Activated CD8-positive, alpha-beta memory T cell treated with anti-CD3 and anti-CD28 coated beads, Interleukin-2, amount 50 U/mL, for 48 hours (primary cell): ENCODE data around the gene SMYD3.
"Not testable (repeated sequence)": the region's sequence is repeated elsewhere in the genome, so short reads cannot be mapped to it uniquely, and the experiment has no call there.

Source experiments
- DNase-seq: peaks from one replicate; pipeline ENCODE4 v3.0.0-alpha.2; 2020

The SMYD3 gene

GRCh38 chr1:245773344-245773743, 733.7 kb downstream of the SMYD3 start:
- DNase-seq, result no peak

- DNase-seq, result no peak
These were observed 734.3 kb downstream of the SMYD3 start for GRCh38 chr1:245772739-245773138.

- no peak for DNase-seq
These were observed 734.8 kb downstream of the SMYD3 start for GRCh38 chr1:245772325-245772724.

- DNase-seq, result no peak
These were observed 735.4 kb downstream of the SMYD3 start for GRCh38 chr1:245771511-245772281.

GRCh38 chr1:245770156-245770555, 736.9 kb downstream of the SMYD3 start:
- no peak for DNase-seq

GRCh38 chr1:245768596-245768995, 738.5 kb downstream of the SMYD3 start:
- DNase-seq, result no peak

- no peak for DNase-seq
These were observed 741.7 kb downstream of the SMYD3 start for GRCh38 chr1:245765230-245766000.

GRCh38 chr1:245763873-245764331, 743.2 kb downstream of the SMYD3 start:
- DNase-seq, result no peak

- no peak for DNase-seq
These were observed 744.6 kb downstream of the SMYD3 start for GRCh38 chr1:245762396-245762910.

GRCh38 chr1:245760301-245760700, 746.8 kb downstream of the SMYD3 start:
- no peak for DNase-seq

- DNase-seq, result no peak
These were observed 752.6 kb downstream of the SMYD3 start for GRCh38 chr1:245754463-245754961.

GRCh38 chr1:245753807-245754206, 753.3 kb downstream of the SMYD3 start:
- DNase-seq, result no peak

GRCh38 chr1:245752561-245752960, 754.5 kb downstream of the SMYD3 start:
- no peak for DNase-seq

GRCh38 chr1:245751726-245752470, 755.2 kb downstream of the SMYD3 start:
- DNase-seq, result no peak

- DNase-seq, result no peak
These were observed 756.0 kb downstream of the SMYD3 start for GRCh38 chr1:245751116-245751515.

- DNase-seq, result no peak
These were observed 756.8 kb downstream of the SMYD3 start for GRCh38 chr1:245750261-245750660.

- no peak for DNase-seq
These were observed 758.0 kb downstream of the SMYD3 start for GRCh38 chr1:245749053-245749452.

GRCh38 chr1:245748646-245749045, 758.4 kb downstream of the SMYD3 start:
- no peak for DNase-seq

GRCh38 chr1:245748240-245748639, 758.8 kb downstream of the SMYD3 start:
- DNase-seq, result no peak

- DNase-seq, result no peak
These were observed 764.2 kb downstream of the SMYD3 start for GRCh38 chr1:245742896-245743295.

- DNase-seq, result not testable (repeated sequence)
These were observed 766.7 kb downstream of the SMYD3 start for GRCh38 chr1:245740336-245740735.

- DNase-seq, result no peak
These were observed 776.3 kb downstream of the SMYD3 start for GRCh38 chr1:245730801-245731200.

- not testable (repeated sequence) for DNase-seq
These were observed 779.0 kb downstream of the SMYD3 start for GRCh38 chr1:245728035-245728434.
